BJ (cell line): ENCODE data around the gene GPER1. TPM values are rescaled to one million over a fixed set of nuclear protein-coding genes. Genes with fewer than 3 reads are reported as not detected.
"Not testable (repeated sequence)": the region's sequence is repeated elsewhere in the genome, so short reads cannot be mapped to it uniquely, and the experiment has no call there.

Experiments used
- CTCF ChIA-PET: fragments of 350-600 bp; formaldehyde crosslinking; extraction: SDS; loops from one replicate; lab custom pipeline; 2021; ENCODE audit warnings: antibody characterized with exemption, inconsistent platforms; lab: Yijun Ruan, JAX
- POLR2A ChIA-PET: fragments of 300-600 bp; sonication (Branson Sonifier 250); formaldehyde crosslinking; extraction: SDS; loops from one replicate; lab custom pipeline; 2021; ENCODE audit warnings: antibody characterized with exemption; lab: Charles Lee
- DNase-seq: peaks from one replicate; pipeline ENCODE4 v3.0.0-alpha.2; 2011; ENCODE audit warnings: low read depth
- H3K27me3 ChIP-seq: 2 replicates; pipeline ENCODE4 v1.6.0; 2011; ENCODE audit warnings: low read length; ENCODE audit not compliant: control insufficient read depth, insufficient read depth
- H3K36me3 ChIP-seq: 2 replicates; pipeline ENCODE4 v1.5.1; 2011; ENCODE audit warnings: low read length; ENCODE audit not compliant: control insufficient read depth, insufficient read depth
- H3K4me3 ChIP-seq: 2 replicates; pipeline ENCODE4 v1.5.1; 2011; ENCODE audit warnings: low read depth, mild to moderate bottlenecking, control low read depth, low read length
- CTCF ChIP-seq: IDR thresholded peaks from 2 replicates; pipeline ENCODE4 v1.5.1; 2011; ENCODE audit warnings: low read depth, mild to moderate bottlenecking, control low read depth, inconsistent platforms, low read length, moderate library complexity; ENCODE audit not compliant: insufficient read depth
- polyA minus RNA-seq: library from RNA; depleted of rRNA, polyadenylated mRNA; stranded (reverse); fragments of >200 nt; gene quantifications from 2 replicates; pipeline ENCODE4 v1.2.3, GENCODE V29; 2011; rRNA and poly(A)+ RNA removed
- polyA plus RNA-seq: library from polyadenylated mRNA; depleted of rRNA; stranded (reverse); fragments of >200 nt; gene quantifications from 2 replicates; pipeline ENCODE4 v1.2.3, GENCODE V29; 2011; rRNA removed

GPER1 gene
- 2.1 and 3.1 TPM in 2 replicates for polyA plus RNA-seq
- 1.5 and 4.7 TPM in 2 replicates for polyA minus RNA-seq

DNA sequence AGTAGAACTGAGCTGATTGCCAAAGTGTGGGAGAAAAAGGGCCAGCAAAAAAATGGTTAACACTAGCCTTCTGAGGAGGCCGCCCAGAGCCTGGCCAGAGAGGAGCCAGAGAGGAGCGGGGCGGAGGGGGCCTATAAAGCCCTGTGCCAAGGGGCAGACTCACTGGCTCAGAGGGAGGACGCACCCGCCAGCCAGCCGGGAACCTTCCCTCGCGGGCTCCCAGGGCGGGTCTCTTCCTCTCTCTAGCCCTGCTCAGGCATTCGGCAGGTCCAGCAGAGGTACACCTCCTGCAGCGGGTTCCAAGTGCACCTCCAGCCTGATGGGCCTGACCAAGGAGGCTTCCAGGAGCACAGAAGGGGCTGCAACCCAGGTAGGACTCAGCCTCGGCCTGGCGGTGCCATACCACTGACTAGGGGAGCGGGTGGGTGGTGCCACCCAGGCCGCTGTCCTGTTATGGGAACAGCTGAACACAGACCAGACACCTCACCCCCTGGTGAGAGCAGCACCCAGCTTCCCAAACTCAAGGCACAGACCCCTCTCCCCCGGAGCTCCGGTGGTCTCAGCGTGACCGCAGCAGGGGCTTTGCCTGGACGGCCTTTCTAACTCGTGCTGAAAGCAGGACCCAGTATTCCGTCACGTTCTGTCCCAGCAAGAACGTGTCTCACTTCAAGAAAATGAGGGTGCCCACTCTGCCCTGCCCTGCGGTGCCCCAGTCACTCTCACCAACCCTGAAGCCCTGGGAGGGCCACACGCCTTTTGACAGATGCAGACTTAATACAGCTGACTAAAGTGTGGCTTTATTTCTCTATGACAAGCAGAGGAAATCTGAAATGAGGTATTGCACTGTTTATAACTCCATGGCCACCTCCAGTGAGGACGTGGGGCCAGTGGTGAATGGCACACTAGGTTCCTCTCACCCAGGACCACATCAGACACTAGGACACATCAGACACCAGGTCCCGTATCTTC, at the start of gene GPER1:
Gene GPER1 (plus strand): TSS at position 162 of the 969 bp plus-strand sequence. CDS start 3,616 bp downstream, outside the sequence.
- CTCF ChIA-PET = interaction anchor here (1.2 to 5.7 kb wide), 9 partner anchors 9 to 94 kb away, joined by 3 to 42 read pairs (median 6); no protein-coding TSS in a partner anchor

GRCh38 chr7:1040233-1040632, 47.7 kb upstream of the GPER1 start:
- POLR2A ChIA-PET, H3K27me3 ChIP-seq, H3K36me3 ChIP-seq, DNase-seq, H3K4me3 ChIP-seq: not testable (repeated sequence)
- CTCF ChIA-PET = interaction anchor here (1.1 to 7.0 kb wide), 2 partner anchors 25 to 47 kb away, joined by 8 to 55 read pairs; no protein-coding TSS in a partner anchor

More for the DNA sequence above, at the start of gene GPER1:
- POLR2A ChIA-PET = no interaction called here
- H3K4me3 ChIP-seq = peak within 1 kb of the TSS; percentile 48
- TF ChIP-seq CTCF = no peak
- H3K36me3 ChIP-seq = peaks cover 6% of the 10 kb centered on the region
- no peaks in the 10 kb centered on the region for H3K27me3 ChIP-seq
- no peak for DNase-seq

DNA sequence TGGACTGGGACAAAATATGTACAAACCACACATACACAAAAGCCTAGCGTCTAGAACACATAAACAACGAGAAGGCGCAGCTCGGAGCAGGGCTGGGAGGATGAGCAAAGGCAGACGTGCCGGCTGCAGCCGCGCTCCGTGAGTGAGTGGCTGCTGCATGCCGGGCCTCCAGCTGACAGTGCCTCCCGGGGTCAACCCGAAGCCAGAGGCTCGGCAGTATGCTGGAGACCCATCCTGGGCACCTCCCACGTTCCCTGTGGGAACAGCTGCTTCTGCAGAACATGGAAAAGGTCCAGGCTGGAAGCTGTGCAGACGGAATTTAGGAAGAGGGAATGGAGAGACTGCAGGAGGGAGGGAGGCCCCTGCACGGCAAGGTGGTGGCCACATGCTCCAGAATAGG, 47.1 kb upstream of the GPER1 start:
- no peak for TF ChIP-seq CTCF
- ChIA-PET CTCF (interaction anchor here (1.1 to 7.0 kb wide), 2 partner anchors 25 to 48 kb away, joined by 8 to 55 read pairs; no protein-coding TSS in a partner anchor), POLR2A (no interaction called here)
- H3K36me3 ChIP-seq = no peaks in the 10 kb centered on the region
- DNase-seq = peak; percentile 50
- no peaks in the 10 kb centered on the region for H3K27me3 ChIP-seq
- no peak overlapping the region for H3K4me3 ChIP-seq

GRCh38 chr7:1041551-1042491, 46.1 kb upstream of the GPER1 start:
- TF ChIP-seq CTCF = no peak
- CTCF ChIA-PET = interaction anchor here (2.2 to 7.0 kb wide), 2 partner anchors 24 to 49 kb away, joined by 5 to 55 read pairs; no protein-coding TSS in a partner anchor

GRCh38 chr7:1042492-1042833, 45.5 kb upstream of the GPER1 start:
- no peak overlapping the region for H3K4me3 ChIP-seq
- CTCF ChIA-PET = interaction anchor here (2.2 to 7.0 kb wide), 2 partner anchors 23 to 49 kb away, joined by 5 to 55 read pairs; no protein-coding TSS in a partner anchor
- no peaks in the 10 kb centered on the region for H3K36me3 ChIP-seq
- POLR2A ChIA-PET = no interaction called here
- no peak for DNase-seq
- no peaks in the 10 kb centered on the region for H3K27me3 ChIP-seq
- no peak for TF ChIP-seq CTCF

More at GRCh38 chr7:1041551-1042491, 46.1 kb upstream of the GPER1 start:
- Histone ChIP-seq H3K27me3 (no peaks in the 10 kb centered on the region), H3K4me3 (no peak overlapping the region), H3K36me3 (no peaks in the 10 kb centered on the region)
- POLR2A ChIA-PET = no interaction called here
- no peak for DNase-seq
